Heart right ventricle (tissue), 16 donors: ENCODE data around the gene IER3. TPM values are rescaled to one million over a fixed set of nuclear protein-coding genes. Genes with fewer than 3 reads are reported as not detected.
A peak's percentile ranks its signal among the peaks of the same experiment; 100 is the strongest.

Source experiments
- ATAC-seq, 8 donors: fragments of 200-7000 bp; cut with Tn5 transposase; one replicate each; pipeline ENCODE4 v1.9.1; 2020; ENCODE audit warnings: mild to moderate bottlenecking in 8 of 8, moderate library complexity in 8 of 8, moderate number of reproducible peaks in 1 of 8
- DNase-seq, 2 donors: peaks; one replicate each; pipeline ENCODE4 v3.0.0-alpha.2; 2020
- H3K27ac ChIP-seq, 10 donors: fragments of 200-600 bp; sonication (generic) in 2 of 10; one replicate each; pipeline versions ENCODE4 v1.5.0 to v1.8.0; 2020 to 2022; ENCODE audit warnings: mild to moderate bottlenecking in 3 of 10
- H3K27me3 ChIP-seq, 7 donors: fragments of 200-600 bp; one replicate each; pipeline ENCODE4 v1.8.0; 2021 to 2022; ENCODE audit warnings: mild to moderate bottlenecking in 2 of 7
- H3K36me3 ChIP-seq, 9 donors: fragments of 200-600 bp; sonication (generic) in 1 of 9; one replicate each; pipeline versions ENCODE4 v1.5.0 to v1.8.0; 2020 to 2022; ENCODE audit warnings: mild to moderate bottlenecking in 2 of 9
- H3K4me1 ChIP-seq, 9 donors: fragments of 200-600 bp; sonication (generic) in 1 of 9; one replicate each; pipeline versions ENCODE4 v1.5.0 to v1.8.0; 2020 to 2022; ENCODE audit warnings: mild to moderate bottlenecking in 4 of 9
- H3K4me3 ChIP-seq, 10 donors: fragments of 200-600 bp; sonication (generic) in 2 of 10; one replicate each; pipeline versions ENCODE4 v1.5.0 to v1.8.0; 2020 to 2022; ENCODE audit warnings: mild to moderate bottlenecking in 7 of 10, moderate library complexity in 2 of 10
- H3K9me3 ChIP-seq, 11 donors: fragments of 200-600 bp in 10 of 11; sonication (generic) in 2 of 11; one replicate each; pipeline versions ENCODE4 v1.5.0 to v1.8.0; 2013 to 2022; ENCODE audit warnings: mild to moderate bottlenecking in 2 of 11, control low read depth in 1 of 11, moderate library complexity in 1 of 11
- WGBS, 2 donors: extraction: QIAGEN DNeasy Blood & Tissue Kit; methylation state at CpG; one replicate each; pipeline ENCODE4 v1.1.7; 2013; ENCODE audit warnings: inconsistent platforms in 1 of 2; 5-methylcytosine and 5-hydroxymethylcytosine counted together
- intact Hi-C, 10 donors: fragments of 100-400 bp; cut with DNase I; formaldehyde crosslinking; loops; one replicate each; pipeline versions ENCODE4 v1.11.1 to v1.14.2; 2022
- polyA plus RNA-seq, 2 donors: library from polyadenylated mRNA; stranded (reverse); fragments of 200-250 nt; gene quantifications; one replicate each; pipeline ENCODE4 v1.2.3, GENCODE V29; 2013
- total RNA-seq, 10 donors: library from RNA; stranded (reverse); fragmentation: NEBNext Ultra II Directional in 3 of 10; extraction: Animal tissue kit (Norgen Biotek cat#: 25700) in 3 of 10; gene quantifications; one replicate each; pipeline versions ENCODE4 v1.2.1 to v1.2.4, GENCODE V29; 2021 to 2023
- TF ChIP-seq, protein P1 (sequence below), 9 donors: fragments of 200-600 bp; sonication (generic) in 2 of 9; IDR thresholded peaks; one replicate each; pipeline versions ENCODE4 v1.5.0 to v1.8.0; 2021 to 2022; ENCODE audit warnings: antibody characterized with exemption in 9 of 9, mild to moderate bottlenecking in 5 of 9, moderate library complexity in 1 of 9
- donor health status: Arrhythmogenic right ventricular cardiomyopathy.
- donor health status: ischemic (EF 13 %, LVEDD 7.1; RV severe dilation, severe dysfunction).
- donor health status: healthy with polysubstance abuse.
- donor health status: DM: no; HTN: yes; CAD: no.
- donor health status: DM: no; HTN: no; CAD: no.
- donor health status: ischemic (EF 25% LVEDD 6.9; RV normal size, moderate dysfunction).
- donor health status: ischemic (EF 25% LVEDD 5.7; RV mildly dilated, moderate dysfunction).
- donor health status: healthy.
- donor health status: DM: yes; HTN: yes; CAD: no.
- donor health status: Ischemic cardiomyopathy.
- donor health status: ischemic (EF 35%, LVEDD 5.7; RV mildly dilated, moderate dysfunction).
- donor health status: nonischemic (EF 11% LVEDD 7.7; RV severe dilation, severe dysfunction).
- donor health status: DM: yes; HTN: yes; CAD: no.
- donor health status: PGD.
- donor health status: ischemic (EF 29% LVEDD 5.4; RV normal size, mild dysfunction).
- donor health status: nonischemic (EF 23%, LVEDD 6.1; RV moderate dilation, normal function).

IER3 gene
- total and polyA plus RNA-seq, 12 donors, result 15.6 to 309 (median 103) TPM

DNA sequence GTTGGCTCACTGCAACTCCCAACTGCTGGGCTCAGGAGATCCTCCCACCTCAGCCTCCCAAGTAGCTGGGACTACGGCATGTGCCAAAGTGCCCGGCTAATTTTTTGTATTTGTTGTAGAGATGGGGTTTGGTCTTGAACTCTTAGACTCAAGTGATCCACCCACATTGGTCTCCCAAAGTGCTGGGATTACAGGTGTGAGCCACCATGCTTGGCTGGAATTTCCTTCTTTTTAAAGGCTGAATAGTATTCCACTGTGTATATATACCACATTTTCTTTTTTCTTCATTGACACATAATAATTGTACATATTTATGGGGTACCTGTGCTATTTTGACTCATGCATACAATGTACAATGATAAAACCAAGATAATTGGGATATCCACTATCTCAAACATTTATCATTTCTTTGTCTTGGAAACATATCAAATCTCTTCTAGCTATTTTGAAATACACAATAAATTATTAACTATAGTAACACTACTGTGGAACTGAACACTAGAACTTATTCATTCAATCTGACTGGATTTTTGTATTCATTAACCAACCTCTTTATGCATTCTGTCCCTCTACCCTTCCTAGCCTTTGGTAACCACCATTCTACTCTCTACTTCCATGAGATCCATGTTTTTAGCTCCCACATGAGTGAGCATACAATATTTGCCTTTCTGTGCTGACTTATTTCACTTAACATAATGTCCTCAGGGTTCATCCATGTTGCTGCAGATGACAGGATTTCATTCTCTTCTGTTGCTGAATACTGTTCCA, 35.1 kb downstream of the IER3 start:
- Histone ChIP-seq H3K9me3 (no peaks in the 10 kb centered on the region), H3K27me3 (no peaks in the 10 kb centered on the region), H3K4me3 (no peak overlapping the region), H3K4me1 (peaks cover 0 to 7% (median 0%) of the 10 kb centered on the region in 9 donors), H3K27ac (no peak overlapping the region), H3K36me3 (peaks cover 0 to 99% (median 51%) of the 10 kb centered on the region in 9 donors)
- no peak for ATAC-seq
- DNase-seq, result no peak
- WGBS, 2 donors, result 98 to 100% methylated on average over 2 of the region's 2 CpGs
- intact Hi-C loops, result no loop called here
- TF ChIP-seq, protein P1, sequence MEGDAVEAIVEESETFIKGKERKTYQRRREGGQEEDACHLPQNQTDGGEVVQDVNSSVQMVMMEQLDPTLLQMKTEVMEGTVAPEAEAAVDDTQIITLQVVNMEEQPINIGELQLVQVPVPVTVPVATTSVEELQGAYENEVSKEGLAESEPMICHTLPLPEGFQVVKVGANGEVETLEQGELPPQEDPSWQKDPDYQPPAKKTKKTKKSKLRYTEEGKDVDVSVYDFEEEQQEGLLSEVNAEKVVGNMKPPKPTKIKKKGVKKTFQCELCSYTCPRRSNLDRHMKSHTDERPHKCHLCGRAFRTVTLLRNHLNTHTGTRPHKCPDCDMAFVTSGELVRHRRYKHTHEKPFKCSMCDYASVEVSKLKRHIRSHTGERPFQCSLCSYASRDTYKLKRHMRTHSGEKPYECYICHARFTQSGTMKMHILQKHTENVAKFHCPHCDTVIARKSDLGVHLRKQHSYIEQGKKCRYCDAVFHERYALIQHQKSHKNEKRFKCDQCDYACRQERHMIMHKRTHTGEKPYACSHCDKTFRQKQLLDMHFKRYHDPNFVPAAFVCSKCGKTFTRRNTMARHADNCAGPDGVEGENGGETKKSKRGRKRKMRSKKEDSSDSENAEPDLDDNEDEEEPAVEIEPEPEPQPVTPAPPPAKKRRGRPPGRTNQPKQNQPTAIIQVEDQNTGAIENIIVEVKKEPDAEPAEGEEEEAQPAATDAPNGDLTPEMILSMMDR (IDR thresholded peaks at IDR 0.05), result no peak

DNA sequence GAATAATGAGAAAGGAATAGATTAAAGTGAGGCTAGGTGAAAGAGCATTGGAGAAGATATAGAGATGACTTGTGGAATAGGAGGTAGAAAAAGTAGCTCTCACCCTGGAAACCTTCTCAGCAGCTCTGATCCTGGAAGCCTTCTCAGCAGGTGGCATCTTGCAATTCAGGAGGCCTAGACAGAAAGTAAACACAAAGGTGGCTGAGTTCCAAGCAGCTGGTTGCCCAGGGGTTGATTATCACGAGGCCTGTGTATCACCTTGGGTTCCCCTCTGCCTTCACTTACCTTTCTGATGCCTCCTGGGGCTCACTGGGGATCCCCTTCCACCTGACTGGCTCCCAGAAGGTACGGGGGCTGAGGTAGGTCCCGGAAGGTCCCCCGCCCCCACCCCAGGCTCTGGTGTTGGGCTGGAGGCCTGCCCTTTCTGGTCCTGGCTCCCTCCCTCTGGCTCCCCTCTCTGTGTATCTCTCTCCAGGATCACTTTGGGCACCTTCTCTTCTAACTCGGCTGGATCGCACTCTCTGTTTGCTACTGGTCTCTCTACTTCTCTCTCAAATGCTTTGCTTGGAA, 37.0 kb downstream of the IER3 start:
- Histone ChIP-seq H3K9me3 (no peaks in the 10 kb centered on the region), H3K27ac (no peak overlapping the region), H3K27me3 (no peaks in the 10 kb centered on the region), H3K36me3 (peaks cover 0 to 99% (median 45%) of the 10 kb centered on the region in 9 donors), H3K4me3 (no peak overlapping the region), H3K4me1 (peaks cover 0 to 7% (median 0%) of the 10 kb centered on the region in 9 donors)
- 84 to 87% methylated on average over 6 of the region's 6 CpGs for WGBS, 2 donors
- ATAC-seq (no peak), DNase-seq (no peak)
- TF ChIP-seq, protein P1 (IDR thresholded peaks at IDR 0.05), result no peak
- intact Hi-C loops, result no loop called here

DNA sequence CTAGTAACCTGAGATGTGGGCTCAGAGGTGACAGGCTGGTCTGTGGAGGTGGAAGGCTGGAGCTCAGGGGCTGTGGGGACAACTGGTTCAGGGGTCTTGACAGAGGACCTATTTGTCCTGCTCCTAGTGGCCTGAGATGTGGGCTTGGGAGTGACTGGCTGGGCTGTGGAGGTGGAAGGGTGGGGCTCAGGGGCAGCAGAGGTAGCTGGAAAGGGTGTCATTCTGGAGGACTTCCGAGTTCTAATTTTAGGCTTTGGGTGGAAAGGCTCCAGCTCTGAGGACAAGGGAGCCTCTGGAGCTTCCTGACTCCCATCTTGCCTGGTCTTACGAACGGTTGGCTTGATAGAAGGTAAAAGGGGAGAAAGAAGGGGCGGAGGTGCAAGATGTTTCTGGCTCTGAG, 38.7 kb downstream of the IER3 start:
- 71 to 75% methylated on average over 4 of the region's 4 CpGs for WGBS, 2 donors
- DNase-seq (peak in 1 of 2 donors; percentile 33), ATAC-seq (peak in 7 of 8 donors; percentile 39 to 91 (median 75))
- Histone ChIP-seq H3K9me3 (no peaks in the 10 kb centered on the region), H3K27ac (peak overlapping the region in 2 of 10 donors; percentile 13 to 37), H3K27me3 (no peaks in the 10 kb centered on the region), H3K4me3 (no peak overlapping the region), H3K36me3 (peaks cover 0 to 99% (median 37%) of the 10 kb centered on the region in 9 donors), H3K4me1 (peaks cover 0 to 9% (median 0%) of the 10 kb centered on the region in 9 donors)
- intact Hi-C loops, result no loop called here
- TF ChIP-seq, protein P1 (IDR thresholded peaks at IDR 0.05), result no peak

DNA sequence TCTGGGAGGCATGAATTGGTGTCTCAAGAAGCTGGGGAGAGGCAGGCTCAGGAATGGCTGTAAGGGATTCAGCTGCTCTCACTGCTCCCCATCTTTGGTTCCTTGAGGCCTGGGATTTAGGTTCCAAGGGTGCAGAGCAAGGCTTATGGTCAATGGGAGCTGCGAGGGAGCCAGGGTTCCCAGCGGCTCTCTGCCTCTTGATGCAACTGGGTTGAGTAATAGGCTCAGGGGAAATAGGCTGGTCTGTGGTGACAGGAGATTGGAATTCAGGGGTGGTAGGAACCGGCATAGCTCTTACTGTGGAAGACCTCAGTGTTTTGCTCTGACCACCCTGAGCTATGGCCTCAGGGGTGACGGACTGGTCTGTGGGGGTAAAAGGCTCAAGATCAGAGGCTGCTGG, 40.5 kb downstream of the IER3 start:
- H3K9me3 ChIP-seq, result no peaks in the 10 kb centered on the region
- no peak overlapping the region for H3K4me3 ChIP-seq
- H3K36me3 ChIP-seq, result peaks cover 0 to 99% (median 36%) of the 10 kb centered on the region in 9 donors
- no peak overlapping the region for H3K27ac ChIP-seq
- H3K27me3 ChIP-seq, result no peaks in the 10 kb centered on the region
- ATAC-seq (no peak), DNase-seq (no peak)
- WGBS, 2 donors, result 95% methylated on average over 4 of the region's 4 CpGs
- intact Hi-C loops, result no loop called here
- peaks cover 0 to 14% (median 0%) of the 10 kb centered on the region in 9 donors for H3K4me1 ChIP-seq
- TF ChIP-seq, protein P1 (IDR thresholded peaks at IDR 0.05), result no peak
